CD4-positive, alpha-beta memory T cell (primary cell): Measurements from ENCODE around the gene SP7. TPM values are rescaled to one million over a fixed set of nuclear protein-coding genes. Genes with fewer than 3 reads are reported as not detected.

ENCODE experiments used
- CTCF ChIA-PET: fragments of 350-600 bp; sonication (Branson Sonifier 250); formaldehyde crosslinking; loops from one replicate; lab custom pipeline; 2021; ENCODE audit warnings: inconsistent platforms; ENCODE audit not compliant: partially characterized antibody; lab: Charles Lee
- POLR2A ChIA-PET: fragments of 350-600 bp; sonication (Branson Sonifier 250); formaldehyde crosslinking; loops from one replicate; lab custom pipeline; 2021; ENCODE audit not compliant: partially characterized antibody; lab: Charles Lee
- DNase-seq, 5 donors: peaks; one replicate each; pipeline versions ENCODE4 v3.0.0 to v3.0.0-alpha.2; 2020 to 2022; ENCODE audit warnings: mixed read lengths in 1 of 5
- H3K27ac ChIP-seq: one replicate; pipeline ENCODE4 v1.7.0; 2013; ENCODE audit warnings: low read depth, low read length
- H3K27me3 ChIP-seq: 2 replicates; pipeline ENCODE4 v1.7.0; 2013; ENCODE audit warnings: mild to moderate bottlenecking, low read length, moderate library complexity; ENCODE audit not compliant: insufficient read depth
- H3K36me3 ChIP-seq: 2 replicates; pipeline ENCODE4 v1.7.0; 2013; ENCODE audit warnings: mild to moderate bottlenecking, low read length, moderate library complexity; ENCODE audit not compliant: insufficient read depth
- H3K4me1 ChIP-seq: 2 replicates; pipeline ENCODE4 v1.7.0; 2013; ENCODE audit warnings: mild to moderate bottlenecking, low read length, moderate library complexity; ENCODE audit not compliant: insufficient read depth
- H3K4me3 ChIP-seq, 2 donors: one replicate each; pipeline ENCODE4 v1.7.0; 2013; ENCODE audit warnings: low read length in 2 of 2, mild to moderate bottlenecking in 1 of 2
- H3K9me3 ChIP-seq, 2 donors: one replicate each; pipeline ENCODE4 v1.7.0; 2013; ENCODE audit warnings: low read length in 2 of 2, control low read depth in 1 of 2; ENCODE audit not compliant: control insufficient read depth in 1 of 2
- H3K27ac Mint-ChIP-seq, 7 donors: one replicate each; pipeline ENCODE4 v1.8.0; 2020 to 2021; ENCODE audit warnings: mixed read lengths in 7 of 7, mild to moderate bottlenecking in 6 of 7, inconsistent platforms in 3 of 7, moderate library complexity in 3 of 7
- H3K27me3 Mint-ChIP-seq, 2 donors: one replicate each; pipeline ENCODE4 v1.8.0; 2020 to 2021; ENCODE audit warnings: mixed read lengths in 2 of 2
- H3K36me3 Mint-ChIP-seq, 2 donors: one replicate each; pipeline ENCODE4 v1.8.0; 2020 to 2021; ENCODE audit warnings: mixed read lengths in 2 of 2, inconsistent platforms in 1 of 2, mild to moderate bottlenecking in 1 of 2
- H3K4me1 Mint-ChIP-seq, 4 donors: one replicate each; pipeline ENCODE4 v1.8.0; 2020 to 2021; ENCODE audit warnings: mixed read lengths in 4 of 4, mild to moderate bottlenecking in 1 of 4
- H3K4me3 Mint-ChIP-seq, 8 donors: one replicate each; pipeline ENCODE4 v1.8.0; 2020 to 2021; ENCODE audit warnings: mixed read lengths in 8 of 8, mild to moderate bottlenecking in 7 of 8, moderate library complexity in 6 of 8, inconsistent platforms in 3 of 8
- H3K9me3 Mint-ChIP-seq, 8 donors: one replicate each; pipeline ENCODE4 v1.8.0; 2020 to 2021; ENCODE audit warnings: mixed read lengths in 8 of 8, mild to moderate bottlenecking in 5 of 8, inconsistent platforms in 3 of 8, moderate library complexity in 1 of 8
- intact Hi-C: fragments of 100-400 bp; cut with micrococcal nuclease; formaldehyde crosslinking; loops from one replicate; pipeline ENCODE4 v1.15.1; 2023
- polyA plus RNA-seq, 2 donors: library from polyadenylated mRNA; unstranded; fragments of 300-500 nt; fragmentation: Illumina TruSeq; gene quantifications; one replicate each; pipeline ENCODE4 v1.2.3, GENCODE V29; 2021
- total RNA-seq, 2 experiments: library from RNA; stranded (reverse); gene quantifications; one replicate each; pipeline ENCODE4 v1.2.3, GENCODE V29; 2021

SP7 gene
- total and polyA plus RNA-seq, 4 experiments from 2014 or later: not detected

DNA sequence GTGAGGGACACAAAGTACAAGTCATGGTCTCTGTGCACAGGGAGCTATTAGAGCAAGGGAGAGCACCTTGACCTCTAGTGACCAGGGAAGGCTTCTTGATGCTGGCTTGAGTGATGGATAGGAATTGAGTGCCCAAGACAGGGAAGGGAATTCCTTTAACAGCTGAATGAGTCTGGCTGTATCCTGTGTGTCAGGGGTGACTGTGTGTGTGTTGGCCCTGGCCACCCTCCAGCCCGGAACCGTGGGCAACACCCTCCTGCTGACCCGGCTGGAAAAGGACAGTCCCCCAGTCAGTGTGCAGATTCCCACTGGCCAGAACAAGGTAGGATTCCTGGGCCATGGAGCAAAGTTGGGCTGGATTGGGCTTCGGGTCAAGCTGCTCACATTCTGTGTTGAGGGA lies 46.3 kb downstream of the SP7 start:
- ChIA-PET CTCF (interaction anchor here (0.6 to 19.2 kb wide), 13 partner anchors 10 to 223 kb away, joined by 3 to 339 read pairs (median 3); partner anchors contain the start of genes ESPL1, ITGB7 and MYG1), POLR2A (interaction anchor here (2.0 kb wide), 1 partner anchor 77 kb away, joined by 10 read pairs; no protein-coding TSS in a partner anchor)
- no peak overlapping the region for H3K27ac ChIP-seq
- H3K36me3 ChIP-seq: no peaks in the 10 kb centered on the region
- Mint-ChIP-seq H3K4me3 (no peak overlapping the region), H3K9me3 (no peaks in the 10 kb centered on the region), H3K4me1 (peaks cover 4 to 18% (median 9%) of the 10 kb centered on the region in 4 donors), H3K27ac (peak overlapping the region in 1 of 7 donors; percentile 7), H3K36me3 (no peaks in the 10 kb centered on the region), H3K27me3 (no peaks in the 10 kb centered on the region)
- intact Hi-C loops: loop anchor here (5.0 kb wide), 1 partner anchor 223 kb away; no protein-coding TSS in a partner anchor
- H3K9me3 ChIP-seq: no peaks in the 10 kb centered on the region
- no peaks in the 10 kb centered on the region for H3K27me3 ChIP-seq
- no peak overlapping the region for H3K4me3 ChIP-seq
- DNase-seq: no peak
- H3K4me1 ChIP-seq: peaks cover 3% of the 10 kb centered on the region

DNA sequence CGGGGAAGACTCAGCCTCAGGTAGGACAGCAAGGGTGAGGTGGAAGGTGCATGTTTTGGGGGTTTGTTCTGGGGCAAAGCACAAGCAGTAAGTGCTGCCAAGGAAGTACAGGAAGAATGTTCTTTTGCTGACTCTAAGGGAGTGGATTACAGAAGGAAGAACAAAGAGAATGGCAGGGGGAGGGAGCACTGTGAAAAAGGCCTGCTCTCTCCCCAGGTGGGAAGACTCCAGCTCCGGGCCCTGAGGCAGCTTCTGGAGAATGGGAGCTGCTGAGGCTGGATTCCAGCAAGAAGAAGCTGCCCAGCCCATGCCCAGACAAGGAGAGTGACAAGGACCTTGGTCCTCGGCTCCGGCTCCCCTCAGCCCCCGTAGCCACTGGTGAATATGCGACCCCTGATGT lies 47.8 kb downstream of the SP7 start:
- Mint-ChIP-seq H3K36me3 (no peaks in the 10 kb centered on the region), H3K27ac (peak overlapping the region in 1 of 7 donors; percentile 45), H3K27me3 (no peaks in the 10 kb centered on the region), H3K4me1 (peaks cover 4 to 7% (median 6%) of the 10 kb centered on the region in 4 donors), H3K9me3 (no peaks in the 10 kb centered on the region), H3K4me3 (no peak overlapping the region)
- ChIA-PET POLR2A (interaction anchor here (0.5 to 4.8 kb wide), 7 partner anchors 36 to 128 kb away, joined by 3 to 18 read pairs (median 10); partner anchors contain the start of genes CSAD, ITGB7 and ZNF740), CTCF (interaction anchor here (0.6 to 19.2 kb wide), 16 partner anchors 8 to 223 kb away, joined by 3 to 339 read pairs (median 6); partner anchors contain the start of genes AAAS, ITGB7 and SPRYD3)
- no peaks in the 10 kb centered on the region for H3K4me1 ChIP-seq
- H3K4me3 ChIP-seq: no peak overlapping the region
- H3K27ac ChIP-seq: no peak overlapping the region
- intact Hi-C loops: loop anchor here (5.0 kb wide), 1 partner anchor 221 kb away; no protein-coding TSS in a partner anchor
- no peaks in the 10 kb centered on the region for H3K36me3 ChIP-seq
- H3K27me3 ChIP-seq: no peaks in the 10 kb centered on the region
- no peaks in the 10 kb centered on the region for H3K9me3 ChIP-seq
- DNase-seq: no peak

DNA sequence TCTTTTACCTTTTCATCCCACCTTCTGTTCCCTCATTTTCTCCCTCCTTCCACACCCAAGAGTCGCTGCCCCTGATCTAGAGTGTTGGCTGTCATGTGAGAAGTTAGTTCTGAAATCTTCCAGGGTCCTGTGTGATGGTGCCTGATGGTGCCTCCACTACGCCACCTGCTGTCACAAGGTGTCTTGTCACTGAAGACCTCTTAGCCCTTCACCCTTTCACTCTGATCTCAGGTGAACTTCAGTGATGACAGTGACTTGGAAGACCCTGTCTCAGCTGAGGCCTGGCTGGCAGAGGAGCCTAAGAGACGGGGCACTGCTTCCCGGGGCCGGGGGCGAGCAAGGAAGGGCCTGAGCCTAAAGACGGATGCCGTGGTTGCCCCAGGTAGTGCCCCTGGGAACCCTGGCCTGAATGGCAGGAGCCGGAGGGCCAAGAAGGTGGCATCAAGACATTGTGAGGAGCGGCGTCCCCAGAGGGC lies 48.4 kb downstream of the SP7 start:
- Mint-ChIP-seq H3K4me1 (peaks cover 4 to 7% (median 5%) of the 10 kb centered on the region in 4 donors), H3K9me3 (no peaks in the 10 kb centered on the region), H3K27me3 (no peaks in the 10 kb centered on the region), H3K27ac (peak overlapping the region in 4 of 7 donors; percentile 3 to 71 (median 34)), H3K36me3 (no peaks in the 10 kb centered on the region), H3K4me3 (peak overlapping the region in 1 of 8 donors; percentile 32)
- POLR2A ChIA-PET: interaction anchor here (1.0 to 4.8 kb wide), 7 partner anchors 36 to 128 kb away, joined by 5 to 18 read pairs (median 11); partner anchors contain the start of gene ITGB7
- Histone ChIP-seq H3K4me3 (no peak overlapping the region), H3K4me1 (no peaks in the 10 kb centered on the region), H3K27ac (no peak overlapping the region), H3K27me3 (no peaks in the 10 kb centered on the region), H3K9me3 (no peaks in the 10 kb centered on the region), H3K36me3 (no peaks in the 10 kb centered on the region)
- DNase-seq: peak; percentile 68 to 73 (median 72)
- intact Hi-C loops: loop anchor here (1.0 to 5.0 kb wide), 5 partner anchors 36 to 220 kb away; partner anchors contain the start of genes CSAD and ZNF740
- CTCF ChIA-PET: interaction anchor here (1.0 to 19.2 kb wide), 16 partner anchors 8 to 222 kb away, joined by 3 to 339 read pairs (median 8); partner anchors contain the start of genes AAAS, ESPL1, ITGB7 and PFDN5

DNA sequence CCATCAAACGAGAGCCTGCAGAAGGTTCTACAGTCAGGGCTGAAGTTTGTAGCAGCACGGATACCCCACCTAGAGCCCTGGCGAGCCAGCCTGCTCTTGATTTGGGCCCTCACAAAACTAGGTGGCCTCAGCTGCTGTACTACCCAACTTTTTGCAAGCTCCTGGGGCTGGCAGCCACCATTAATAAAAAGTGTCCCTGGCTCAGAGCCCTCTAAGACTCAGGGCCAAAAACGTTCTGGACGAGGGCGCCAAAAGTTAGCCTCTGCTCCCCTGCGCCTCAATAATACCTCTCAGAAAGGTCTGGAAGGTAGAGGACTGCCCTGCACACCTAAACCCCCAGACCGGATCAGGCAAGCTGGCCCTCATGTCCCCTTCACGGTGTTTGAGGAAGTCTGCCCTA lies 49.7 kb downstream of the SP7 start:
- POLR2A ChIA-PET: interaction anchor here (0.8 to 4.8 kb wide), 8 partner anchors 9 to 207 kb away, joined by 3 to 18 read pairs (median 9); partner anchors contain the start of genes ITGB7, PFDN5 and SPRYD3
- no peaks in the 10 kb centered on the region for H3K4me1 ChIP-seq
- CTCF ChIA-PET: interaction anchor here (0.7 to 19.2 kb wide), 15 partner anchors 8 to 401 kb away, joined by 3 to 339 read pairs (median 4); partner anchors contain the start of genes ESPL1, ITGB7 and PFDN5
- peak overlapping the region in 1 of 7 donors; percentile 13 for H3K27ac Mint-ChIP-seq
- no peak overlapping the region for H3K27ac ChIP-seq
- no peaks in the 10 kb centered on the region for H3K36me3 Mint-ChIP-seq
- H3K9me3 ChIP-seq: no peaks in the 10 kb centered on the region
- H3K27me3 Mint-ChIP-seq: no peaks in the 10 kb centered on the region
- H3K4me3 Mint-ChIP-seq: no peak overlapping the region
- H3K9me3 Mint-ChIP-seq: no peaks in the 10 kb centered on the region
- intact Hi-C loops: loop anchor here (2.0 to 5.0 kb wide), 2 partner anchors 106 to 219 kb away; partner anchors contain the start of genes CSAD and ZNF740
- H3K4me3 ChIP-seq: no peak overlapping the region
- H3K27me3 ChIP-seq: no peaks in the 10 kb centered on the region
- H3K4me1 Mint-ChIP-seq: peaks cover 4 to 7% (median 5%) of the 10 kb centered on the region in 4 donors
- H3K36me3 ChIP-seq: no peaks in the 10 kb centered on the region
- no peak for DNase-seq

DNA sequence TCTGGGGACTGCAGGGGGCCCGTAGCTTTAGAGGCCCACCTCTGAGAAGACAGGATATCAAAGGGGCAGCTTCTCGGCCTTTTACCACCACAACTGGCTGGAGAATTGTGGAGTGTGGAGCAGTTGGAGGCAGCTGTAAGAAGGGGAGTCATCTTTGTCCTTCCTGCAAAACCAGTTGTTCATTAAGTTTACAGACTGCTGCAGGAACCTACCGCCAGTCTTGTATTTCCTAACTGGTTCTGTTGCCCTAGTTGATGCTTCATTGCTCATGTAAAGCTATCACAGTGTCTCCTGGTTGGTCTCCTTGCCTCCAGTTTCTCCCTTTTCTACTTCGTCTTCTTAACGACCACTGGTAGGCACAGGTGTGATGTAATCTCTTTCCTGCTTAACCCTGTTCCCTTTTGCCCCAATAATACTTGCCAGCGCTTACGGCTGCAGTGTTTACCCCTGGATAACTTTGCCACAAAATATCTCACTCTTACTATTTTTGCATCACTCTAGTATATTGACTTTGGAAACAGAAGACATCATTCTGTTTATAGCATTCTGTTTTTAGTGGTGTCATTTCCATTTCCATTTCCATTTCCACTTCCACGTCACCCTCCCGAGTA lies 56.2 kb downstream of the SP7 start:
- H3K4me1 Mint-ChIP-seq: no peaks in the 10 kb centered on the region

DNA sequence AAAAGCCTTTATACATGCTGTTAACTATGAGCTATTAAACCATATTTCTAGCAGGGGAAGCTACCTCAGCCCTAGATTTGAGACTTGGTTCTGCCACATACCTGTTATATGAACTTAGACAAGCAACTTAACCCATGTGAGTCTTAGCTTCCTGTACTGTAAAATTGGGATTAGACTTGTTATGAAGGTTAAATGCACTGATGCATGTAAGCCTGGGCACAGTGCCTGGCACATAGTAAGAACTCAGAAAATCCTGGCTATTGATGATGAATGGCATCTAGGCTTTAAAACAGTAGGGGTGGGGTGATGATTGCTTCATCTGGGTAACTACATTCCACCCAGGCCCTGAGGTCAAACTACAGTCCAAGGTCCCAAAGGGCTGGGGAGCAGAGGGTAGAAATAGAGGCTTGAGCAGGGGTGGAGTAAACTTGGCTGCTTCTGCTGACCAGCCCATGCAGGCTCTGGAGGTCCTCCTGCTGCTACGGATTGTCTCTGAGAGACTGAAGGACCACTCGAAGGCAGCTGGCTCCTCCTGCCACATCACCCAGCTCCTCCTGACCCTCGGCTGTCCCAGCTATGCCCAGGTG lies 56.8 kb downstream of the SP7 start:
- Histone ChIP-seq H3K27ac (no peak overlapping the region), H3K4me3 (no peak overlapping the region), H3K4me1 (no peaks in the 10 kb centered on the region), H3K27me3 (no peaks in the 10 kb centered on the region), H3K9me3 (no peaks in the 10 kb centered on the region), H3K36me3 (no peaks in the 10 kb centered on the region)
- ChIA-PET CTCF (interaction anchor here (1.1 to 3.5 kb wide), 4 partner anchors 9 to 119 kb away, joined by 4 to 15 read pairs (median 7); no protein-coding TSS in a partner anchor), POLR2A (interaction anchor here (1.0 to 2.1 kb wide), 3 partner anchors 12 to 60 kb away, joined by 3 to 6 read pairs (median 3); no protein-coding TSS in a partner anchor)
- no peak overlapping the region for H3K4me3 Mint-ChIP-seq
- intact Hi-C loops: no loop called here
- no peaks in the 10 kb centered on the region for H3K4me1 Mint-ChIP-seq
- H3K36me3 Mint-ChIP-seq: no peaks in the 10 kb centered on the region
- H3K27me3 Mint-ChIP-seq: no peaks in the 10 kb centered on the region
- H3K27ac Mint-ChIP-seq: peak overlapping the region in 2 of 7 donors; percentile 13 to 68
- H3K9me3 Mint-ChIP-seq: no peaks in the 10 kb centered on the region
- DNase-seq: no peak

More for the DNA sequence above, 56.2 kb downstream of the SP7 start:
- H3K9me3 Mint-ChIP-seq: no peaks in the 10 kb centered on the region
- intact Hi-C loops: no loop called here
- H3K27me3 Mint-ChIP-seq: no peaks in the 10 kb centered on the region
- no peak for DNase-seq
- Histone ChIP-seq H3K9me3 (no peaks in the 10 kb centered on the region), H3K27me3 (no peaks in the 10 kb centered on the region), H3K27ac (no peak overlapping the region), H3K4me1 (no peaks in the 10 kb centered on the region), H3K36me3 (no peaks in the 10 kb centered on the region), H3K4me3 (no peak overlapping the region)
- ChIA-PET CTCF (interaction anchor here (0.8 to 2.4 kb wide), 4 partner anchors 9 to 120 kb away, joined by 3 to 8 read pairs (median 5); no protein-coding TSS in a partner anchor), POLR2A (interaction anchor here (0.6 to 1.4 kb wide), 2 partner anchors 60 to 124 kb away, joined by 3 to 5 read pairs; no protein-coding TSS in a partner anchor)
- no peak overlapping the region for H3K4me3 Mint-ChIP-seq
- H3K36me3 Mint-ChIP-seq: no peaks in the 10 kb centered on the region
- H3K27ac Mint-ChIP-seq: peak overlapping the region in 2 of 7 donors; percentile 24 to 48
